Liver (tissue), 3 donors: Measurements from ENCODE around the gene RNASEH2A.
A peak's percentile ranks its signal among the peaks of the same experiment; 100 is the strongest.

ENCODE experiments used
- FOXA1 ChIP-seq: IDR thresholded peaks from 2 replicates; pipeline ENCODE4 v1.6.1; 2016; ENCODE audit warnings: antibody characterized with exemption
- GABPA ChIP-seq, 2 donors: IDR thresholded peaks in 1 of 2; conservative IDR thresholded peaks in 1 of 2; 2 replicates each; pipeline ENCODE4 v1.6.1; 2016; ENCODE audit warnings: antibody characterized with exemption in 2 of 2, mild to moderate bottlenecking in 1 of 2, moderate library complexity in 1 of 2
- HNF4G ChIP-seq: IDR thresholded peaks from 2 replicates; pipeline ENCODE4 v1.6.1; 2016; ENCODE audit warnings: antibody characterized with exemption
- JUND ChIP-seq, 2 donors: IDR thresholded peaks; 2 replicates each; pipeline ENCODE4 v1.6.1; 2016; ENCODE audit warnings: antibody characterized with exemption in 2 of 2
- NR2F2 ChIP-seq: IDR thresholded peaks from 2 replicates; pipeline ENCODE4 v1.6.1; 2016; ENCODE audit warnings: antibody characterized with exemption
- RAD21 ChIP-seq, 2 donors: IDR thresholded peaks; 2 replicates each; pipeline ENCODE4 v1.6.1; 2016; ENCODE audit warnings: antibody characterized with exemption in 2 of 2, mild to moderate bottlenecking in 2 of 2
- TAF1 ChIP-seq: conservative IDR thresholded peaks from 2 replicates; pipeline ENCODE4 v1.6.1; 2016; ENCODE audit warnings: antibody characterized with exemption, mild to moderate bottlenecking
- TF ChIP-seq, protein P1 (sequence below): IDR thresholded peaks from 2 replicates; pipeline ENCODE4 v1.6.1; 2016; ENCODE audit warnings: antibody characterized with exemption, mild to moderate bottlenecking
- TF ChIP-seq, protein P2 (sequence below): fragments of 150-350 bp; IDR thresholded peaks from 2 replicates; pipeline ENCODE4 v1.5.1; 2017; ENCODE audit warnings: improper control_type of control experiment, low read depth, low read length; ENCODE audit not compliant: missing input control
- TF ChIP-seq, protein P3 (sequence below): IDR thresholded peaks from 2 replicates; pipeline ENCODE4 v1.6.1; 2016; ENCODE audit warnings: antibody characterized with exemption
- TF ChIP-seq, protein P4 (sequence below): IDR thresholded peaks from 2 replicates; pipeline ENCODE4 v1.6.1; 2016; ENCODE audit warnings: antibody characterized with exemption
- TF ChIP-seq, protein P5 (sequence below): IDR thresholded peaks from 2 replicates; pipeline ENCODE4 v1.6.1; 2016; ENCODE audit warnings: antibody characterized with exemption
- donor health status: healthy.
- donor health status: healthy.

DNA sequence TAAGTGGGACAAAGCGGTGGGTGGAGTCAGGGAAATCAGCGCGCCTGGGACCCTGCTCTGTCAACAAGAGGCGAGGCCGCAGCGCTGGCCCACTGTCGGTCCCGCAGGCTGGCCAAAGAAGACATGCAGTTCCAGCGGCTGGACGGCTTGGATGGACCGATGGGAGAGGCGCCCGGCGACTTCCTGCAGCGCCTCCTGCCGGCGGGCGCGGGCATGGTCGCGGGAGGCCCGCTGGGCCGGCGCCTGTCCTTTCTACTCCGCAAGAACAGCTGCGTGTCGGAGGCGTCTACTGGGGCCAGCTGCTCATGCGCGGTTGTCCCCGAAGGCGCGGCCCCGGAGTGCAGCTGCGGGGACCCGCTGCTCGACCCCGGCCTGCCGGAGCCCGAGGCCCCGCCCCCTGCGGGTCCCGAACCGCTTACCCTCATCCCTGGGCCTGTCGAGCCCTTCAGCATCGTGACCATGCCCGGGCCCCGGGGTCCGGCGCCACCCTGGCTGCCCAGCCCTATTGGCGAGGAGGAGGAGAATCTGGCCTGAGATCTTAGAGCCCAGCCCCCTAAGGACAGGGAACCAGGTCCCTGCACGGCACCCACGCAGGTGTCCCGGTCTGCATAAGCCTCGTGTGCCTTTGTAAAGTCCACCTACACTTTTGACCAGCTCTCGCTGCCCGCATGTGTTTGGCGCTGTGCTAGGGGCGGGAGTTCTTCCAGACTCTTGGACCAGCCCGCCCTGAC lies 48.7 kb upstream of the RNASEH2A start:
- TF ChIP-seq TAF1 (no peak), GABPA (IDR thresholded peaks at IDR 0.05 in 1 of 2, conservative IDR thresholded peaks at IDR 0.05 in 1 of 2) (no peak), FOXA1 (no peak), RAD21 (IDR thresholded peaks at IDR 0.05) (peak; percentile 73 to 83), HNF4G (no peak), JUND (IDR thresholded peaks at IDR 0.05) (no peak), NR2F2 (no peak)
- TF ChIP-seq, protein P1, sequence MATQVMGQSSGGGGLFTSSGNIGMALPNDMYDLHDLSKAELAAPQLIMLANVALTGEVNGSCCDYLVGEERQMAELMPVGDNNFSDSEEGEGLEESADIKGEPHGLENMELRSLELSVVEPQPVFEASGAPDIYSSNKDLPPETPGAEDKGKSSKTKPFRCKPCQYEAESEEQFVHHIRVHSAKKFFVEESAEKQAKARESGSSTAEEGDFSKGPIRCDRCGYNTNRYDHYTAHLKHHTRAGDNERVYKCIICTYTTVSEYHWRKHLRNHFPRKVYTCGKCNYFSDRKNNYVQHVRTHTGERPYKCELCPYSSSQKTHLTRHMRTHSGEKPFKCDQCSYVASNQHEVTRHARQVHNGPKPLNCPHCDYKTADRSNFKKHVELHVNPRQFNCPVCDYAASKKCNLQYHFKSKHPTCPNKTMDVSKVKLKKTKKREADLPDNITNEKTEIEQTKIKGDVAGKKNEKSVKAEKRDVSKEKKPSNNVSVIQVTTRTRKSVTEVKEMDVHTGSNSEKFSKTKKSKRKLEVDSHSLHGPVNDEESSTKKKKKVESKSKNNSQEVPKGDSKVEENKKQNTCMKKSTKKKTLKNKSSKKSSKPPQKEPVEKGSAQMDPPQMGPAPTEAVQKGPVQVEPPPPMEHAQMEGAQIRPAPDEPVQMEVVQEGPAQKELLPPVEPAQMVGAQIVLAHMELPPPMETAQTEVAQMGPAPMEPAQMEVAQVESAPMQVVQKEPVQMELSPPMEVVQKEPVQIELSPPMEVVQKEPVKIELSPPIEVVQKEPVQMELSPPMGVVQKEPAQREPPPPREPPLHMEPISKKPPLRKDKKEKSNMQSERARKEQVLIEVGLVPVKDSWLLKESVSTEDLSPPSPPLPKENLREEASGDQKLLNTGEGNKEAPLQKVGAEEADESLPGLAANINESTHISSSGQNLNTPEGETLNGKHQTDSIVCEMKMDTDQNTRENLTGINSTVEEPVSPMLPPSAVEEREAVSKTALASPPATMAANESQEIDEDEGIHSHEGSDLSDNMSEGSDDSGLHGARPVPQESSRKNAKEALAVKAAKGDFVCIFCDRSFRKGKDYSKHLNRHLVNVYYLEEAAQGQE = no peak
- TF ChIP-seq, protein P2, sequence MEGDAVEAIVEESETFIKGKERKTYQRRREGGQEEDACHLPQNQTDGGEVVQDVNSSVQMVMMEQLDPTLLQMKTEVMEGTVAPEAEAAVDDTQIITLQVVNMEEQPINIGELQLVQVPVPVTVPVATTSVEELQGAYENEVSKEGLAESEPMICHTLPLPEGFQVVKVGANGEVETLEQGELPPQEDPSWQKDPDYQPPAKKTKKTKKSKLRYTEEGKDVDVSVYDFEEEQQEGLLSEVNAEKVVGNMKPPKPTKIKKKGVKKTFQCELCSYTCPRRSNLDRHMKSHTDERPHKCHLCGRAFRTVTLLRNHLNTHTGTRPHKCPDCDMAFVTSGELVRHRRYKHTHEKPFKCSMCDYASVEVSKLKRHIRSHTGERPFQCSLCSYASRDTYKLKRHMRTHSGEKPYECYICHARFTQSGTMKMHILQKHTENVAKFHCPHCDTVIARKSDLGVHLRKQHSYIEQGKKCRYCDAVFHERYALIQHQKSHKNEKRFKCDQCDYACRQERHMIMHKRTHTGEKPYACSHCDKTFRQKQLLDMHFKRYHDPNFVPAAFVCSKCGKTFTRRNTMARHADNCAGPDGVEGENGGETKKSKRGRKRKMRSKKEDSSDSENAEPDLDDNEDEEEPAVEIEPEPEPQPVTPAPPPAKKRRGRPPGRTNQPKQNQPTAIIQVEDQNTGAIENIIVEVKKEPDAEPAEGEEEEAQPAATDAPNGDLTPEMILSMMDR = peak; percentile 92
- TF ChIP-seq, protein P3, sequence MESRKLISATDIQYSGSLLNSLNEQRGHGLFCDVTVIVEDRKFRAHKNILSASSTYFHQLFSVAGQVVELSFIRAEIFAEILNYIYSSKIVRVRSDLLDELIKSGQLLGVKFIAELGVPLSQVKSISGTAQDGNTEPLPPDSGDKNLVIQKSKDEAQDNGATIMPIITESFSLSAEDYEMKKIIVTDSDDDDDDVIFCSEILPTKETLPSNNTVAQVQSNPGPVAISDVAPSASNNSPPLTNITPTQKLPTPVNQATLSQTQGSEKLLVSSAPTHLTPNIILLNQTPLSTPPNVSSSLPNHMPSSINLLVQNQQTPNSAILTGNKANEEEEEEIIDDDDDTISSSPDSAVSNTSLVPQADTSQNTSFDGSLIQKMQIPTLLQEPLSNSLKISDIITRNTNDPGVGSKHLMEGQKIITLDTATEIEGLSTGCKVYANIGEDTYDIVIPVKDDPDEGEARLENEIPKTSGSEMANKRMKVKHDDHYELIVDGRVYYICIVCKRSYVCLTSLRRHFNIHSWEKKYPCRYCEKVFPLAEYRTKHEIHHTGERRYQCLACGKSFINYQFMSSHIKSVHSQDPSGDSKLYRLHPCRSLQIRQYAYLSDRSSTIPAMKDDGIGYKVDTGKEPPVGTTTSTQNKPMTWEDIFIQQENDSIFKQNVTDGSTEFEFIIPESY = no peak
- TF ChIP-seq, protein P4, sequence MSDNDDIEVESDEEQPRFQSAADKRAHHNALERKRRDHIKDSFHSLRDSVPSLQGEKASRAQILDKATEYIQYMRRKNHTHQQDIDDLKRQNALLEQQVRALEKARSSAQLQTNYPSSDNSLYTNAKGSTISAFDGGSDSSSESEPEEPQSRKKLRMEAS = no peak
- TF ChIP-seq, protein P5, sequence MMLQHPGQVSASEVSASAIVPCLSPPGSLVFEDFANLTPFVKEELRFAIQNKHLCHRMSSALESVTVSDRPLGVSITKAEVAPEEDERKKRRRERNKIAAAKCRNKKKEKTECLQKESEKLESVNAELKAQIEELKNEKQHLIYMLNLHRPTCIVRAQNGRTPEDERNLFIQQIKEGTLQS = no peak
